Measurements from ENCODE around the gene HMGB4.

Gene HMGB4

DNA sequence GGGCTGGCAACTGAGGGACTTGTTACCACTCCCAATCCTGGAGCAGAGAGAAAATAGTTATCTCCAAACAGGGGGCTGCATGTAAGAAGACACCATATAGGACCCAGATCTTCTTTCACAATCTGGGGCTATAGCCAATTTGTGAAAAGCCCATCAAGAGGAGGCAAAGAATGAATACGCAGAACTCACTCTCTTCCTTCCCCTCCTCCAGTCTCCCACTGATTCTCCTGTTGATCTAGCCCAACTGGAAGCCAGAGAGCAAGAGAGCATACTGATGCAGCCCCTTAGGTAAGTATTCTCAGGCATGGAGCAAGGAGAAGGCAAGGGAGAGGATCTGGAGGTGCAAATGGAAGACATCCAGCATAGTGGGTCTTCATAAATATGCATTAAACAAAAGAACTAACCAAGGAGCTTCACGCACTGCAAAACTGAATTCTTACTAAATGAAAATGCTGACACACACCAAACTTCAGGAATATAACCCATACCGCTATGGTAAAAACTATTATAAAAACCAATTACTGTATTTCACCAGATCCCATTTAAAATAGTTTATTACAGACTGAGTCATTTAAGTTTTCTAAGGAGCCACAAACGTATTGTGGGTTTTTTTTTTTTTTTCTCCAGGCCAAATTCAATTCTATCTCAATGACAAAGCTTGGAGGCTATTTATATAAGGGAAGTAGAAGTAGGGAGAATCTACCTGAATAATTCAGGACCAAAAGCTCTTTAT lies 15.5 kb upstream of the HMGB4 start:
- DNase-seq (ENCODE audit: insufficient read length): no peak
- FAIRE-seq: no peak
- no peak for TF ChIP-seq TAF1 (IDR thresholded peaks at IDR 0.05; ENCODE audit: borderline replicate concordance, low read depth, low read length)
- no peak for TF ChIP-seq POLR2AphosphoS5 (IDR thresholded peaks at IDR 0.05; ENCODE audit: low read depth, low read length)
- no peak for TF ChIP-seq POLR2A (IDR thresholded peaks at IDR 0.05; ENCODE audit: low read depth, low read length)

DNA sequence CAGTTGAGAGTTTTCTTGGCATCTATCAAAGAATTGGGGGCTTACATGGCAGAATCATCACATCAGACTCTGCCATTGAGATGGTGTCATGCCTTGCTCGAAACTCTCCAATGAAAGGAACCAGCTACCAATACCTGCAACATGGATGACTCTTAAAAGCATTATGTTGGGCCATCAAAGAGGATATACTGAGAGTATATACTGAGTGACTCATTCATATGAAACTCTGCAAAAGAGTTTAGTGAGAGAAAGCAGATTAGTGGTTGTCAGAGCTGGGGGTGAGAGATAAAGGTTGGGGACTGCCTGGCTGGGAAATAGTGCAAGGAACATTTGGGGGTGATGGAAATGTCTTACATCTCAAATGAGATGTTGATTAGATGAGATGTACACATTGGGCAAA lies 14.7 kb upstream of the HMGB4 start:
- DNase-seq (ENCODE audit: insufficient read length) (no peak), FAIRE-seq (no peak)
- no peak for TF ChIP-seq POLR2AphosphoS5 (IDR thresholded peaks at IDR 0.05; ENCODE audit: low read depth, low read length)
- TF ChIP-seq POLR2A (IDR thresholded peaks at IDR 0.05; ENCODE audit: low read depth, low read length): no peak
- TF ChIP-seq TAF1 (IDR thresholded peaks at IDR 0.05; ENCODE audit: borderline replicate concordance, low read depth, low read length): no peak

DNA sequence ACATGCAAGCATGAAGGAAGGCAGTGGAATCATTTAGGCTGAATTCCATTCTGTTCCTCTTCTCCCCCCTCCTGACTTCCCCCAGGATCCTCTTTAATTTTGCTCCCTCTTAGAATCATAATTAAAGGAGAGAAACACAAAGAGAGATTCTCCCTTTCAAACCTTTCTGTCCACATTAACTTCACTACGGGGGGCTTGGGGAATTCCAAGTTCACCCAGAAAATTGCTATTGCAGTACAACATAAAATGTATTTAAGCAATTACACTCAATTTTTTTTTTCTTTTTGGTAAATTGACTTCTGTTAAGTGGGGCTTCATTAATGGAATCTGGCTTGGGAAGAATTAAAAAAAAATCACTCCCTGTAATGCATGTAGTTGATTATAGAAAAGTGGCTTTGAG lies 13.4 kb upstream of the HMGB4 start:
- FAIRE-seq (no peak), DNase-seq (ENCODE audit: insufficient read length) (no peak)
- no peak for TF ChIP-seq TAF1 (IDR thresholded peaks at IDR 0.05; ENCODE audit: borderline replicate concordance, low read depth, low read length)
- no peak for TF ChIP-seq POLR2AphosphoS5 (IDR thresholded peaks at IDR 0.05; ENCODE audit: low read depth, low read length)
- TF ChIP-seq POLR2A (IDR thresholded peaks at IDR 0.05; ENCODE audit: low read depth, low read length): no peak

DNA sequence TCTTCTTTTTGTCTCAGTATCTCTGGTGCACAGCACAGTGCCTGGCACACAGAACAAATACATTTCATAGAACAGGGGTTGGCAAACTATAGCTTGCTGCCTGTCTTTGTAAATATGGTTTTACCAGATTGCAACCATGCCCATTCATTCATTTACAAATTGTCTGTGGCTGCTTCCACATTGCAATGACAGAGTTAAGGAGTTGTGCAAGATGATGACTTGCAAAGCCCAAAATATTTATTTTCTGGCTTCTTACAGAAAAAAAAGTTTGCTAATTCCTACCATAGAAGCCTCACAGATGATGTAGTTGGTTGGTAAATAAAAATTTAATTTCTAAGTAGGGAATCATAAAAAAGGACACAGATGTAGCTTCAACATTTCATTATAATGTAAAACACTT lies 11.2 kb upstream of the HMGB4 start:
- no peak for TF ChIP-seq POLR2AphosphoS5 (IDR thresholded peaks at IDR 0.05; ENCODE audit: low read depth, low read length)
- no peak for TF ChIP-seq POLR2A (IDR thresholded peaks at IDR 0.05; ENCODE audit: low read depth, low read length)
- no peak for TF ChIP-seq TAF1 (IDR thresholded peaks at IDR 0.05; ENCODE audit: borderline replicate concordance, low read depth, low read length)
- no peak for DNase-seq (ENCODE audit: insufficient read length)
- no peak for FAIRE-seq

DNA sequence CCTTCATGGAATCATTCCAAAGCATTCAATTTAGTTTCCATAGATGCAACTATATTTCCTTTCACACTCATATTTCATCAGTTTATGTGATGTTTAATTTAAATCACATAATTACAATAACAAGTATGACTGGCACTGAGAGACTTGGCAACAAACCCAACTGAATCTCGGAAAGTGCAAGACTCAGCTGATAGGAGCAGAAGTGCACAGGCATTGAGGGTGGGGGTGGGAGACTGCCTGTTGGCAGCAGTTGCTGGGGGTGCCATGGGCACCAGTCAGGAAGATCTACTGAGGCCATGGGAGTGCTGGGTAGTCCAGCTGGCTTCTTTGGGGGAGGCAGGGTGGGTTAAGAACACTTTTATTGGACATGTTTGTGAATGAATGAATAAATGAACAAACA lies 10.4 kb upstream of the HMGB4 start:
- TF ChIP-seq POLR2AphosphoS5 (IDR thresholded peaks at IDR 0.05; ENCODE audit: low read depth, low read length) (no peak), TAF1 (IDR thresholded peaks at IDR 0.05; ENCODE audit: borderline replicate concordance, low read depth, low read length) (no peak), POLR2A (IDR thresholded peaks at IDR 0.05; ENCODE audit: low read depth, low read length) (no peak)
- no peak for FAIRE-seq
- DNase-seq (ENCODE audit: insufficient read length): no peak

DNA sequence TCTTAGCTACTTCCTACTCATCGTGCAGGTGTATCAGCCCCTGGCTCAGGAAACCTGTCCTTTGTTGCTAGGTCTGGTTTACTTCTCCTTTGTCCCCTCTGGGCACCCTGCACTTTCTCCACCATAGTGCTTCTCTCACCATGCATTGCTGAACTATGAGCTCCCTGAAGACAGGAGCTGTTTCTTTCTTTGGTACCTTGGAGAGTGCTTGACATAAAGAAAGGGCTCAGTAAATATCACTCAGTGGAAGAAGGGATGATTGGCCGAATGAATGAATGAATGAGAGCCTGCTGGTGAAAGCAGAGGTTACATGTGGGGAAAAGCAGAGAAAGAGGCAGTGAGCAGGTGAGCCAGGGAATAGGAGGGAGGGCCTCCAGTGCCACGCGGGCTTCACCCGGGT lies 9.8 kb upstream of the HMGB4 start:
- no peak for TF ChIP-seq POLR2A (IDR thresholded peaks at IDR 0.05; ENCODE audit: low read depth, low read length)
- no peak for TF ChIP-seq TAF1 (IDR thresholded peaks at IDR 0.05; ENCODE audit: borderline replicate concordance, low read depth, low read length)
- TF ChIP-seq POLR2AphosphoS5 (IDR thresholded peaks at IDR 0.05; ENCODE audit: low read depth, low read length): no peak
- DNase-seq (ENCODE audit: insufficient read length) (no peak), FAIRE-seq (no peak)

DNA sequence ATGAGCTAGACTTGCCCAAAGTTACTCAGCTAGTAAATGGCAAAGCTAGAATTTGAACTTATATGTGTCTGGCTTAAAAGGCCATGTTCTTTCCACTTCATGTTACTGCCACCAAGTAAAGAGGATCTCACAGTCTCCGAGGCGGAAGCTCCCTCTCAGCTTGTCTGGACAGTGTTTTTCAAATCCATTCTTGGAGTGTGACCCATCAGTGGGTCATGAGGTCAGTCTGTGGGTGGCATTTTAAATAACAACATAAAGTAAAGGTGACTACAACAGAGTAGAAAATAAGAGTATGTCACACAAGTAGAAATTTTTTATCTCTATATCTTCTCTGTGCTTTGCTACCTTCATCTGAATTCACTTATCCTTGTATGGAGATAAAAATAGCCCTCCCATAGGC lies 3.2 kb upstream of the HMGB4 start:
- FAIRE-seq (no peak), DNase-seq (ENCODE audit: insufficient read length) (no peak)
- TF ChIP-seq POLR2A (IDR thresholded peaks at IDR 0.05; ENCODE audit: low read depth, low read length) (no peak), TAF1 (IDR thresholded peaks at IDR 0.05; ENCODE audit: borderline replicate concordance, low read depth, low read length) (no peak), POLR2AphosphoS5 (IDR thresholded peaks at IDR 0.05; ENCODE audit: low read depth, low read length) (no peak)

DNA sequence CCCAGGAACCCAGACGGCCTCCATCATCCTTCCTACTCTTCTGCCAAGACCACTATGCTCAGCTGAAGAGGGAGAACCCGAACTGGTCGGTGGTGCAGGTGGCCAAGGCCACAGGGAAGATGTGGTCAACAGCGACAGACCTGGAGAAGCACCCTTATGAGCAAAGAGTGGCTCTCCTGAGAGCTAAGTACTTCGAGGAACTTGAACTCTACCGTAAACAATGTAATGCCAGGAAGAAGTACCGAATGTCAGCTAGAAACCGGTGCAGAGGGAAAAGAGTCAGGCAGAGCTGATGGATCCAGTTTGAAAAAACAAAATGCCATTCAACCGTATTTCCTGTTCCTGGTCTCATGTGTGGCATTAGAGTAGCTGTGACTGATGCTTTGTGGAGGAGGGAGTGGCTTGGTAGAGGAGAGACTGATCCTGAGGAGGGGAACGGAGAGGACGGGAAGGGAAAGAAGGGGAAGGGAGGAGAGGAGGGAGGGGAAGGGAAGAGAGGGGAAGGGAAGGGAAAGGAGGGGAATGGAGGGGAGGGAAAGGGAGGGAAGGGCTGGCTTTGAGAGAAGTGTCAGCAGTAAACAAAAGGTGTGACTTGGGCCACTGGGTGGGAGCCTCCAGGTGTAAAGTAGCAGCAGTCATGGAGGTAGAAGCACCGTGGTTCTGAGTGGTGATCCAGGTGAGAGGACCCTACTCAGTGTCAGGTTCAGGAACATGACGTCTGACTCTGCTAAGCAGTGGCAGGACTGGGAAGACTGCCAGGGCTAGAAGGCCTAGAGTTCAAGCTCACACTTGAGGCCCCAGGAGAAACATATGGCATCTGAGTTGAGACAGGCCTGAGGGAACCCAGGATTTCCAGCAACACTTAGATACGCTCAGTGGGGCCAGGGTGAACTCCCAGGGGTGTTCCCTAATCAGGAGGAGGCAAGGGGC lies 846 bp downstream of the HMGB4 start:
- DNase-seq (ENCODE audit: insufficient read length) (no peak), FAIRE-seq (no peak)
- TF ChIP-seq TAF1 (IDR thresholded peaks at IDR 0.05; ENCODE audit: borderline replicate concordance, low read depth, low read length) (no peak), POLR2AphosphoS5 (IDR thresholded peaks at IDR 0.05; ENCODE audit: low read depth, low read length) (no peak), POLR2A (IDR thresholded peaks at IDR 0.05; ENCODE audit: low read depth, low read length) (no peak)

DNA sequence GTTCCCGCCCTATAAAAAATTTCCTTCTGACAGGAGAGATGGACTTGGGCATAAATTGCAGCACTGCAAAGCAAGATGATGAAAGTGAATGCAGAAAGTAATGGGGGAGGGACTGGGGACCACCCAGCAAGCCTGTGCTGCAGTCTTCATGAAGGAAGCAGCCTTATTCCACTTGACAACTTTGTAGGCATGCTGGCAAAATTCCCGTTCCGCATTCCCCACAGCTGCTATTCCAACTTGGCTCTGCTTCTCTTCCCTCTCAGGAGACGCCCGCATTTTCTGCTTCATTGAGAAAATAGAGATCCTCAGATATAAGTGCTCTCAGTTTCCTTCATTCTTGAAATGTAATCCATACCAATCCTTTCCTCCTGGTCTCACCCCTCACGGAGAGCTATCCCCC lies 2.4 kb downstream of the HMGB4 start:
- DNase-seq (ENCODE audit: insufficient read length): no peak
- TF ChIP-seq POLR2AphosphoS5 (IDR thresholded peaks at IDR 0.05; ENCODE audit: low read depth, low read length) (no peak), POLR2A (IDR thresholded peaks at IDR 0.05; ENCODE audit: low read depth, low read length) (no peak), TAF1 (IDR thresholded peaks at IDR 0.05; ENCODE audit: borderline replicate concordance, low read depth, low read length) (no peak)
- no peak for FAIRE-seq

DNA sequence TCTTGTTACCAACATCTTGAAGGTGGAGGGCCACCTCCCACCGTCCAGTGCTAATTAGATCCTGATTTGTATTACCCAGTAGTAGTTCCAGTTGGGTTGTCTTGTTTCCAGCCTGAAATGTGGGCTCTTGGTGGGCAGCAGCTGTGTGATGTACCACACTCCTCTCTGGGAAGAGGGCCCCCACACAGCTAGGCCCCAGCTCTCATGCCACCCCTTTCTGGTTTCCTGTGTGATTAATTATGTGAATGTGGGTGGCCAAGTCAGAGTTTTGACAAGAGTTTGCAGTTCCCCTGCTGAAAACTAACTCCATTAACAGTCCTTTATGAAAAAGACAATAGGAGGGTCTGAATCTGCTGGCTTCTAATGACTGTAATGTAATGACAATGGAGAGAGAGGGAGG lies 3.8 kb downstream of the HMGB4 start:
- FAIRE-seq (no peak), DNase-seq (ENCODE audit: insufficient read length) (no peak)
- no peak for TF ChIP-seq TAF1 (IDR thresholded peaks at IDR 0.05; ENCODE audit: borderline replicate concordance, low read depth, low read length)
- no peak for TF ChIP-seq POLR2A (IDR thresholded peaks at IDR 0.05; ENCODE audit: low read depth, low read length)
- no peak for TF ChIP-seq POLR2AphosphoS5 (IDR thresholded peaks at IDR 0.05; ENCODE audit: low read depth, low read length)

DNA sequence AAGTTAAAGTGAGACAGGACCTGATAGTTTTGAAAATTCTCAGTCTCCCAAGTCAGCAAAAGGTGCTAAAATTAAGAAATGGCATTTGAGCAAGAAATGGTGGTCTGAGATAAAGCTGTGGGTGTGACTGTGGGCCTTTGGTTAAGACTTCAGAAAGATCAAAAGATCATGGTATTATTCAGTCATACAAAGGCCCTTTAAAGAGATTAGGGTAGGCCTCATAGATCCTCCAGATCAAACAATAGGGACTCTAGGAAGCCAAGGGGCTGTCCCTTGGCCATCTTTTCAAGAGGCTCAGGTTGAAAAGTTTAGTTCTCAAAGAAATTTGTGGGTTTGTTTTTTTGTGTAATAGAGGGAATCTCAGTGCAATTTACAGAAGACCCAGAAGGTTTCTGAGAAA lies 8.4 kb downstream of the HMGB4 start:
- no peak for FAIRE-seq
- no peak for DNase-seq (ENCODE audit: insufficient read length)
- TF ChIP-seq POLR2AphosphoS5 (IDR thresholded peaks at IDR 0.05; ENCODE audit: low read depth, low read length) (no peak), TAF1 (IDR thresholded peaks at IDR 0.05; ENCODE audit: borderline replicate concordance, low read depth, low read length) (no peak), POLR2A (IDR thresholded peaks at IDR 0.05; ENCODE audit: low read depth, low read length) (no peak)

DNA sequence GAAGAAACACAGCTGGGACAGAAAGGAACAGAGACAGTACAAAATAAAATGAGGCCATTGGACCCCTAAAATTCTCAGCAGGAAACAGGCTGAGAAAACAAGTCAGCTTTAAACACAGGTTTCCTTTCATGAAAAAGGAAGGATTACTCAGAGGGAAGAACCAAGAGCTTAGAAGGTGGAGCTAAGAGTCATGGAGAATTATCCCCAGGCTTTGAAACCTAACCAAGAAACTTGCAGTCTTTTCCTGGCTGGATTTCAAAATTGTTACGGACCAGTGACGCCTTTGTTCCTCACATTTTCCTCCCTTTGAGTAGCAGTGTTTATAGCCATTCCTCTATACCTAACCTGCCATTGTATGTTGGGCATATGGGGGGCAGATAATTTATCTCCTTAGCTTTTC lies 8.8 kb downstream of the HMGB4 start:
- FAIRE-seq: no peak
- TF ChIP-seq POLR2A (IDR thresholded peaks at IDR 0.05; ENCODE audit: low read depth, low read length): no peak
- TF ChIP-seq TAF1 (IDR thresholded peaks at IDR 0.05; ENCODE audit: borderline replicate concordance, low read depth, low read length): no peak
- TF ChIP-seq POLR2AphosphoS5 (IDR thresholded peaks at IDR 0.05; ENCODE audit: low read depth, low read length): no peak

More for the DNA sequence above, 8.8 kb downstream of the HMGB4 start:
- no peak for DNase-seq (ENCODE audit: insufficient read length)

All from GM12892 (cell line).